ENCODE data around the gene AFF3. TPM values are rescaled to one million over a fixed set of nuclear protein-coding genes. Genes with fewer than 3 reads are reported as not detected.

AFF3 gene
- total RNA-seq, 4 donors from 2014 or later, result 8.5 to 77.2 (median 27.1) TPM

- Histone ChIP-seq H3K27me3 (no peaks in the 10 kb centered on the region), H3K4me1 (peaks cover 0 to 4% of the 10 kb centered on the region in 2 donors), H3K36me3 (no peaks in the 10 kb centered on the region), H3K27ac (no peak overlapping the region), H3K9me3 (no peaks in the 10 kb centered on the region), H3K4me3 (no peak overlapping the region)
- DNase-seq, result no peak
- intact Hi-C loops (cut with DNase I; ENCODE audit: low total_unique reads), result no loop called here
- TF ChIP-seq CTCF (IDR thresholded peaks at IDR 0.05), result no peak
- TF ChIP-seq POLR2A (IDR thresholded peaks at IDR 0.05), result no peak
Measured at GRCh38 chr2:99677814-99678213, 464.6 kb downstream of the AFF3 start.

- H3K27ac ChIP-seq, result no peak overlapping the region
- H3K36me3 ChIP-seq, result no peaks in the 10 kb centered on the region
- H3K9me3 ChIP-seq, result no peaks in the 10 kb centered on the region
- no peak for TF ChIP-seq CTCF (IDR thresholded peaks at IDR 0.05)
- TF ChIP-seq POLR2A (IDR thresholded peaks at IDR 0.05), result no peak
- no peaks in the 10 kb centered on the region for H3K27me3 ChIP-seq
- DNase-seq, result no peak
- no peaks in the 10 kb centered on the region for H3K4me1 ChIP-seq
- intact Hi-C loops (cut with DNase I; ENCODE audit: low total_unique reads), result no loop called here
- no peak overlapping the region for H3K4me3 ChIP-seq
Measured at GRCh38 chr2:99675130-99675661, 467.2 kb downstream of the AFF3 start.

- Histone ChIP-seq H3K27me3 (no peaks in the 10 kb centered on the region), H3K4me1 (no peaks in the 10 kb centered on the region), H3K27ac (no peak overlapping the region), H3K4me3 (no peak overlapping the region), H3K9me3 (no peaks in the 10 kb centered on the region), H3K36me3 (no peaks in the 10 kb centered on the region)
- no peak for DNase-seq
- no peak for TF ChIP-seq POLR2A (IDR thresholded peaks at IDR 0.05)
- no peak for TF ChIP-seq CTCF (IDR thresholded peaks at IDR 0.05)
- intact Hi-C loops (cut with DNase I; ENCODE audit: low total_unique reads), result no loop called here
Measured at GRCh38 chr2:99674090-99674489, 468.3 kb downstream of the AFF3 start.

GRCh38 chr2:99672766-99673350 lies 469.5 kb downstream of the AFF3 start:
- TF ChIP-seq CTCF (IDR thresholded peaks at IDR 0.05), result no peak
- TF ChIP-seq POLR2A (IDR thresholded peaks at IDR 0.05), result no peak
- H3K36me3 ChIP-seq, result no peaks in the 10 kb centered on the region
- no peak overlapping the region for H3K27ac ChIP-seq
- no peak for DNase-seq
- no peaks in the 10 kb centered on the region for H3K27me3 ChIP-seq
- no peak overlapping the region for H3K4me3 ChIP-seq
- no peaks in the 10 kb centered on the region for H3K9me3 ChIP-seq
- intact Hi-C loops (cut with DNase I; ENCODE audit: low total_unique reads), result no loop called here
- H3K4me1 ChIP-seq, result no peaks in the 10 kb centered on the region

GRCh38 chr2:99670768-99671734 lies 471.3 kb downstream of the AFF3 start:
- H3K4me1 ChIP-seq, result no peaks in the 10 kb centered on the region
- no peak for TF ChIP-seq CTCF (IDR thresholded peaks at IDR 0.05)
- TF ChIP-seq POLR2A (IDR thresholded peaks at IDR 0.05), result no peak
- no peaks in the 10 kb centered on the region for H3K36me3 ChIP-seq
- no peak for DNase-seq
- no peaks in the 10 kb centered on the region for H3K9me3 ChIP-seq
- H3K27me3 ChIP-seq, result no peaks in the 10 kb centered on the region
- H3K27ac ChIP-seq, result no peak overlapping the region
- no peak overlapping the region for H3K4me3 ChIP-seq
- intact Hi-C loops (cut with DNase I; ENCODE audit: low total_unique reads), result no loop called here

All from uterus (tissue), 4 donors.